ENCODE results near the gene TRIM17. TPM values are rescaled to one million over a fixed set of nuclear protein-coding genes. Genes with fewer than 3 reads are reported as not detected.

The TRIM17 gene
- total RNA-seq, 1 donor = not detected

DNA sequence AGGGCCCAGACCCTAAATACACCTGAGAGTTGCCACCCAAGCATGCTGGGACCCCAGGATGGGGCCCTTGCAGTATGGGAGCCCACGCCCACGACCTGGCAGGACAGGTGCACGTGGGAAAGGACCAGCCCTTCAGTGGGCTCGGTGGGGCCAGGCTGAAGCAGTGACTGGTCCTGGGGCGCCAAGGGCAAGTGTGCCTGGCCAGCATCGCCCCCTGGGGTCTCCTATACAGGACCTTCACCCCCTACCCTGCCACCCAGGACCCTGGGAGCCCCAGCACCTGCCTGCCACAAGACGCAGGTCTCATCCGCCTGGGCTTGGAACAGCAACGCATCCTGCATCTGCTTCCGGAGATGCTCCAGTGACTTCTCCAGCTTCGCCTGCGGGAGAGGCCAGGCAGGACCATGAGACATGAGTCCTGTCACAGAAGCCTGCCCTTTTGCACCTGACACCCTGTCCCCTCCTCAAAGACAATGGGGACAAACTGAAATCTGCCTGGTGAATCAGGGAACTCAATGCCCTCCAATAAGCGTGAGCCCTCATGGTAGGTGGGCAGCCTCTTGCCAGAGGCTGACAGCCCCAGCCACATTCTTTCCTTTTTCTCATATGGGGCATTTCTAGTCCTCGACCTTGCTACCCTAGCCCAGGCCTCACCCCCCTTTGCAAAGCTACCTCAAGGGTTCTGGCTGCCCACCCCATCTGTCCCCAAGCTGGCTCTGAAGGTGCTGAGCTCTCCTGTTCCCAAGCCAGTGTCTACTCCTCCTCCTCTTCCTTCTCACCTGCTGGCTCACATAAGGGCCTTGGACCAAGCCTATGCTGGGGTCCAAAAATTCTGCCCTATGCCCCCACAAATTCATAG, 14.7 kb downstream of the TRIM17 start:
- TF ChIP-seq, protein P1, sequence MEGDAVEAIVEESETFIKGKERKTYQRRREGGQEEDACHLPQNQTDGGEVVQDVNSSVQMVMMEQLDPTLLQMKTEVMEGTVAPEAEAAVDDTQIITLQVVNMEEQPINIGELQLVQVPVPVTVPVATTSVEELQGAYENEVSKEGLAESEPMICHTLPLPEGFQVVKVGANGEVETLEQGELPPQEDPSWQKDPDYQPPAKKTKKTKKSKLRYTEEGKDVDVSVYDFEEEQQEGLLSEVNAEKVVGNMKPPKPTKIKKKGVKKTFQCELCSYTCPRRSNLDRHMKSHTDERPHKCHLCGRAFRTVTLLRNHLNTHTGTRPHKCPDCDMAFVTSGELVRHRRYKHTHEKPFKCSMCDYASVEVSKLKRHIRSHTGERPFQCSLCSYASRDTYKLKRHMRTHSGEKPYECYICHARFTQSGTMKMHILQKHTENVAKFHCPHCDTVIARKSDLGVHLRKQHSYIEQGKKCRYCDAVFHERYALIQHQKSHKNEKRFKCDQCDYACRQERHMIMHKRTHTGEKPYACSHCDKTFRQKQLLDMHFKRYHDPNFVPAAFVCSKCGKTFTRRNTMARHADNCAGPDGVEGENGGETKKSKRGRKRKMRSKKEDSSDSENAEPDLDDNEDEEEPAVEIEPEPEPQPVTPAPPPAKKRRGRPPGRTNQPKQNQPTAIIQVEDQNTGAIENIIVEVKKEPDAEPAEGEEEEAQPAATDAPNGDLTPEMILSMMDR (IDR thresholded peaks at IDR 0.05; ENCODE audit: insufficient read depth, low read length) = no peak
- no peak overlapping the region for H3K4me3 ChIP-seq (ENCODE audit: low read depth, low read length)
- DNase-seq (ENCODE audit: low read depth) = no peak

DNA sequence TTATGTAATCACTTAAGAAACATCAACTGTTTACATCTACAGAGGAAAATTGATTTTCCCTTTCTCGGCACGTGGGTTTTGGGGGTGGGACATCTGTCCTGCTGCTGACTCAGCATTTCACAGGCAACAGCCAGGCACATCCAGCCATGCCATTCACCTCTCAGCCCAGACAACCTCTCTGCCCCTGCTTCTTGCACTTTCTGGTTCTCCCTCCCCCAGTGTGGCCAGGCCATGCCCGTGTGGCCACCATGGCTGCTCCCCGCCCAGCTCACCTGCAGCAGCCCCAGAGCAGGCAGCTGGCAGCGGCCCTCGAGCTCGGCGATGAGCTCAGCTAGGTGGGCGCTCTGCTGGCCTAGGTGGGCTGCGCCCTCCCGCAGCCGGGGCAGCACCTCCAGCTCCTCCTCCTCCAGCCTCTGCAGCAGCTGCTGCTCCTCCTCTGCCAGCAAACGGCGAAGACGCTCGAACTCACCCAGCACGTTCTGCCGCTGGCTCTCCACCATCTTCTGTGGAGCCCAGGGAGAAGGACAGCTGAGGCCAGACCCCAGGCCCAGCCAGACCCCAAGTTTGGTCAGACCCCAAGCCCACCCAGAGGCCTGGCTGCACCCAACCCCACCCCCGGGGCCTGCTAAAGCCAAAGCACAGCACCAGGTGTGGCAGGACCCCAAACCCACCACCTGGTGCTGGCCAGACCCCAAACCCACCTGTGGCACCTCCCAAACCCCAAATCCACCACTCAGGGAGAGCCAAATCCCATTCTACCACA, 15.8 kb downstream of the TRIM17 start:
- TF ChIP-seq, protein P1 (IDR thresholded peaks at IDR 0.05; ENCODE audit: insufficient read depth, low read length) = no peak
- no peak for DNase-seq (ENCODE audit: low read depth)
- H3K4me3 ChIP-seq (ENCODE audit: low read depth, low read length) = no peak overlapping the region

DNA sequence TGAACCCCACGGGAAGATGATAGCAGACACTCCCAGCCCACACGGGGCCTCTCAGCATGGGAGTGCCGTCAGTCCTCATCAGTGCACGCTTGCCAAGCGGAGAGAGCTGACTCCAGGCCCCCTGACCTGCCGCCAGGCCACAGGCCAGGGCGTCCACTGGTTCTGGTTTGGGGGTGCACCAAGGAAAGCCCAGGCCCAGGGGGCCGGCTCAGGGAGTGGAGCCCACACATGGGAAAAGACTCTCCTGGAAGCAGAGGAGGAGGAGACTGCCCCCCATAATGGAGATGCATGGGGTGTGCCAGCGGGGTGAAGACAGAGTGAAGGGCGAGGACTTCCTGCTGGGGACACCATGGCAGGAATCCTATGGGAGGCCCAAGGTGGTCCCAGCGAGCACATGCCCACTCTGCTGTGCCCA, 16.4 kb downstream of the TRIM17 start:
- H3K4me3 ChIP-seq (ENCODE audit: low read depth, low read length) = no peak overlapping the region
- TF ChIP-seq, protein P1 (IDR thresholded peaks at IDR 0.05; ENCODE audit: insufficient read depth, low read length) = no peak
- no peak for DNase-seq (ENCODE audit: low read depth)

- TF ChIP-seq, protein P1 (IDR thresholded peaks at IDR 0.05; ENCODE audit: insufficient read depth, low read length) = no peak
- no peak overlapping the region for H3K4me3 ChIP-seq (ENCODE audit: low read depth, low read length)
- no peak for DNase-seq (ENCODE audit: low read depth)
Measured at GRCh38 chr1:228399531-228400236, 17.0 kb downstream of the TRIM17 start.

- DNase-seq (ENCODE audit: low read depth) = no peak
- TF ChIP-seq, protein P1 (IDR thresholded peaks at IDR 0.05; ENCODE audit: insufficient read depth, low read length) = no peak
- H3K4me3 ChIP-seq (ENCODE audit: low read depth, low read length) = no peak overlapping the region
Measured at GRCh38 chr1:228398741-228399461, 17.8 kb downstream of the TRIM17 start.

GRCh38 chr1:228397966-228398365, 18.7 kb downstream of the TRIM17 start:
- H3K4me3 ChIP-seq (ENCODE audit: low read depth, low read length) = no peak overlapping the region
- TF ChIP-seq, protein P1 (IDR thresholded peaks at IDR 0.05; ENCODE audit: insufficient read depth, low read length) = no peak
- no peak for DNase-seq (ENCODE audit: low read depth)

Measured in fibroblast of the aortic adventitia (primary cell).